A673 (cell line): Measurements from ENCODE around the gene MYADM. TPM values are rescaled to one million over a fixed set of nuclear protein-coding genes. Genes with fewer than 3 reads are reported as not detected.

ENCODE experiments used
- BruUV-seq: library from RNA; stranded (reverse); fragments of 400-500 nt; replicated peaks from 2 replicates; lab custom pipeline; 2021; lab: Mats Ljungman, UMichigan
- CTCF ChIA-PET: fragments of 300-600 bp; sonication (Branson Sonifier 250); formaldehyde crosslinking; loops from one replicate; lab custom pipeline; 2022; ENCODE audit warnings: antibody characterized with exemption; lab: Charles Lee
- POLR2A ChIA-PET: fragments of 300-600 bp; sonication (Branson Sonifier 250); formaldehyde crosslinking; loops from one replicate; lab custom pipeline; 2022; ENCODE audit warnings: antibody characterized with exemption; ENCODE audit not compliant: low non-redundant PET; lab: Charles Lee
- DNase-seq: peaks from one replicate; pipeline ENCODE4 v3.0.0-alpha.2; 2015; ENCODE audit warnings: low spot score
- H3K27ac ChIP-seq: fragments of 200-600 bp; sonication (generic); 2 replicates; pipeline ENCODE4 v1.5.1; 2016; ENCODE audit warnings: mixed run types, low read depth, mild to moderate bottlenecking, mixed read lengths, antibody characterized with exemption, low read length; ENCODE audit not compliant: poor library complexity, severe bottlenecking
- H3K27me3 ChIP-seq: fragments of 200-600 bp; sonication (generic); replicated peaks from 2 replicates; pipeline ENCODE4 v1.6.1; 2017; ENCODE audit warnings: mixed run types, low read depth, mild to moderate bottlenecking, mixed read lengths, antibody characterized with exemption, low read length; ENCODE audit not compliant: insufficient read depth, poor library complexity
- H3K36me3 ChIP-seq: fragments of 200-600 bp; sonication (generic); 2 replicates; pipeline ENCODE4 v1.6.1; 2016; ENCODE audit warnings: mixed run types, mild to moderate bottlenecking, mixed read lengths, antibody characterized with exemption, low read length; ENCODE audit not compliant: insufficient read depth, poor library complexity, severe bottlenecking
- H3K4me1 ChIP-seq: fragments of 200-600 bp; sonication (generic); 2 replicates; pipeline ENCODE4 v1.6.1; 2017; ENCODE audit warnings: mixed run types, mild to moderate bottlenecking, mixed read lengths, antibody characterized with exemption, low read length; ENCODE audit not compliant: insufficient read depth, poor library complexity, severe bottlenecking
- H3K4me3 ChIP-seq: fragments of 200-600 bp; sonication (generic); 2 replicates; pipeline ENCODE4 v1.5.1; 2016; ENCODE audit warnings: low read depth, mixed run types, mild to moderate bottlenecking, mixed read lengths, low read length; ENCODE audit not compliant: poor library complexity, severe bottlenecking
- H3K9me3 ChIP-seq: fragments of 200-600 bp; sonication (generic); 2 replicates; pipeline ENCODE4 v1.6.1; 2016; ENCODE audit warnings: mixed run types, low read depth, mild to moderate bottlenecking, mixed read lengths, antibody characterized with exemption, low read length; ENCODE audit not compliant: poor library complexity, severe bottlenecking
- CTCF ChIP-seq: fragments of 300-800, 200-600 bp; sonication (generic); conservative IDR thresholded peaks from 2 replicates; pipeline ENCODE4 v1.5.1; 2017; ENCODE audit warnings: low read depth, mild to moderate bottlenecking, antibody characterized with exemption, low read length, moderate library complexity, mixed read lengths
- EZH2 ChIP-seq: fragments of 200-600 bp; sonication (generic); IDR thresholded peaks from 2 replicates; pipeline ENCODE4 v1.6.1; 2017; ENCODE audit warnings: borderline replicate concordance, low read depth, mild to moderate bottlenecking, mixed read lengths, antibody characterized with exemption, low read length; ENCODE audit not compliant: poor library complexity, severe bottlenecking
- intact Hi-C: fragments of 100-400 bp; cut with micrococcal nuclease; formaldehyde crosslinking; loops from one replicate; pipeline ENCODE4 v1.10.0; 2022; ENCODE audit not compliant: unreplicated experiment
- total RNA-seq: library from RNA; stranded (reverse); gene quantifications from 2 replicates; pipeline ENCODE4 v1.2.3, GENCODE V29; 2021

The MYADM gene
- total RNA-seq, 1 experiment from 2014 or later, result 53.2 TPM

GRCh38 chr19:53906211-53907192, 38.8 kb downstream of the MYADM start:
- POLR2A ChIA-PET, result no interaction called here
- Histone ChIP-seq H3K4me1 (peaks cover 8% of the 10 kb centered on the region), H3K27ac (no peak overlapping the region), H3K9me3 (no peaks in the 10 kb centered on the region), H3K4me3 (peak overlapping the region; percentile 30), H3K27me3 (peaks cover 45% of the 10 kb centered on the region), H3K36me3 (no peaks in the 10 kb centered on the region)
- CTCF ChIA-PET, result interaction anchor here (0.5 to 1.7 kb wide), 6 partner anchors 9 to 125 kb away, joined by 3 to 8 read pairs (median 4); no protein-coding TSS in a partner anchor
- peak; percentile 55 for DNase-seq
- BruUV-seq, result no TSS peak
- TF ChIP-seq CTCF (peak; percentile 92), EZH2 (no peak)
- intact Hi-C loops, result loop anchor here (1.0 kb wide), 1 partner anchor 118 kb away; no protein-coding TSS in a partner anchor

GRCh38 chr19:53907193-53907581, 39.5 kb downstream of the MYADM start:
- no peaks in the 10 kb centered on the region for H3K36me3 ChIP-seq
- CTCF ChIA-PET, result interaction anchor here (1.4 to 1.7 kb wide), 2 partner anchors 117 to 124 kb away, joined by 3 to 4 read pairs; no protein-coding TSS in a partner anchor
- H3K4me1 ChIP-seq, result peaks cover 8% of the 10 kb centered on the region
- intact Hi-C loops, result no loop called here
- H3K27ac ChIP-seq, result no peak overlapping the region
- peak overlapping the region; percentile 30 for H3K4me3 ChIP-seq
- POLR2A ChIA-PET, result no interaction called here
- no peak for TF ChIP-seq CTCF
- no peak for TF ChIP-seq EZH2
- BruUV-seq, result no TSS peak
- peaks cover 52% of the 10 kb centered on the region for H3K27me3 ChIP-seq
- no peaks in the 10 kb centered on the region for H3K9me3 ChIP-seq
- DNase-seq, result peak; percentile 54

- Histone ChIP-seq H3K36me3 (no peaks in the 10 kb centered on the region), H3K9me3 (no peaks in the 10 kb centered on the region), H3K27ac (no peak overlapping the region), H3K27me3 (peaks cover 52% of the 10 kb centered on the region), H3K4me1 (peaks cover 8% of the 10 kb centered on the region), H3K4me3 (peak overlapping the region; percentile 30)
- no peak for DNase-seq
- ChIA-PET POLR2A (interaction anchor here (0.7 kb wide), 1 partner anchor 76 kb away, joined by 5 read pairs; no protein-coding TSS in a partner anchor), CTCF (interaction anchor here (1.4 to 1.7 kb wide), 2 partner anchors 116 to 124 kb away, joined by 3 to 4 read pairs; no protein-coding TSS in a partner anchor)
- no TSS peak for BruUV-seq
- no peak for TF ChIP-seq EZH2
- TF ChIP-seq CTCF, result no peak
- intact Hi-C loops, result no loop called here
These were observed 40.0 kb downstream of the MYADM start for GRCh38 chr19:53907690-53908089.
